GM20000 (cell line): ENCODE measurements around the gene LRCH1.
A peak's percentile ranks its signal among the peaks of the same experiment; 100 is the strongest.

Source experiments
- DNase-seq: peaks from one replicate; pipeline ENCODE4 v3.0.0; 2012; ENCODE audit warnings: low spot score
- CTCF ChIP-seq: IDR thresholded peaks from 2 replicates; pipeline ENCODE4 v1.5.1; 2012; ENCODE audit warnings: mild to moderate bottlenecking, control low read depth; ENCODE audit errors: extremely low read depth, missing control alignments

The LRCH1 gene

DNA sequence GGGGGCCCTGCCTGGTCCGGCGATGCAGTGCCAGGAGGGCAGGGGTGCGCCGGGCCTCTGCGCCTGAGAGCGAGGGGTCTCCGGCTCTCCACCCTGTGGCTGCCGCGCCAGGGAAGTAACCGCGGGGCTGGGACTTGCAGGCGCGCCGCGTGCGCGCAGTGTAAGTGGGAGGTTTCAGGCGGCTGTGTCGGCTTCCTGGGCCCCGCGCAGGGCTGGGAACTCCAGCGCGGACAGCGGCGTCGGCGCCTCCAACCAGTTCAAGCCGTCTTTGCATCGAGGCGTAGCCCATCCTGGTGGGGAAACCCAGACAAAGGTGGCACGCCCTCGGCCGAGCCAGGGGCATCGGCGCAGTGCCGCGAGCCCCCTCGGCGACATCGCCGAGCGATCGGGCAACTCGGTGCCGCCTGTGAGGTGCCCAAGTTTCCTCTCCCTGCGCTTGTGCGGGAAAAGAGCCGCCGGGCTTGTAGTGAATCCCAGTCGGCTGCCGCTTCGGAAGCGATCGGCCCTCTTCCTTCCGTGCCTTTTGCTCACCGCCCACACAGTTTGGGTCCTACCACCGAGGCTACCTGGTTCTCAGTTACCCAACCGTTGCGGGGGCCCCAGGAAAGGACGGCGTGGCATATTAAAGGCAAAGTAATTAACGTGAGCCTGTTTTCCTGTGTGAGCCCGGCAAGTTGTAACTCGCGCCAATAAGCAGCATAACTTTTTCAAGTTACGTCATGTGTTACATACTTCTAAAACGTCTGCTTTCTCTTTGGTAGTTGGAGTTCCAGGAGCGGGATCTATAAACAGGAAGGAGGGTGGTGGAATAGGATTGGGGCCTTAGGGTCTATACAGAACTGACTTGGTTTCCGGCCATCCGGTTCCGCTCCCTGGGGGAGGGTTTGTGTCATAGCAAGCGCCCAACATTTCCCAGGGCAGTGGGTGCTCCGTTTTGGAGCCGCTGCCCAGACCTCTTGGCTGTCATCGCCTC is 1.2 kb downstream of the LRCH1 start:
- DNase-seq, result peak; percentile 75
- TF ChIP-seq CTCF, result no peak

DNA sequence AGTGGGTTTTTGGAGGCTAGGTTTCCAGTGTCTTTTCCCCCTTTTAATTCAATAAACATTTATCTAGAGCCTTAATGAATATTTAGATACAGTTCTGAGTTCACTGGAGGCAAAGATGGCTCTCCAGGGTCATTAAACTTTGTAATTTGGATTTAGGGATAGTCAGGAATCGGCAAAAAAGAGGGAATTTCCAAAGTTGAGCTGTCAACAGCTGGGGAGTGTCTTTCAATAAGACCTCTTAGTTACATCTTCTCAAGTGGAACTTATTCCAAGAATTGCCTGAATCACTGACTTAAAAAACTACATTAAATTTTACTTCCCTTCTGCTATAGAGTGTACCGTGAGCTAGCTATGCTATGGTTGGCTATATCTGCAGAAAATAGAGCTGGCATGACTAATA is 2.0 kb downstream of the LRCH1 start:
- no peak for TF ChIP-seq CTCF
- DNase-seq, result no peak

DNA sequence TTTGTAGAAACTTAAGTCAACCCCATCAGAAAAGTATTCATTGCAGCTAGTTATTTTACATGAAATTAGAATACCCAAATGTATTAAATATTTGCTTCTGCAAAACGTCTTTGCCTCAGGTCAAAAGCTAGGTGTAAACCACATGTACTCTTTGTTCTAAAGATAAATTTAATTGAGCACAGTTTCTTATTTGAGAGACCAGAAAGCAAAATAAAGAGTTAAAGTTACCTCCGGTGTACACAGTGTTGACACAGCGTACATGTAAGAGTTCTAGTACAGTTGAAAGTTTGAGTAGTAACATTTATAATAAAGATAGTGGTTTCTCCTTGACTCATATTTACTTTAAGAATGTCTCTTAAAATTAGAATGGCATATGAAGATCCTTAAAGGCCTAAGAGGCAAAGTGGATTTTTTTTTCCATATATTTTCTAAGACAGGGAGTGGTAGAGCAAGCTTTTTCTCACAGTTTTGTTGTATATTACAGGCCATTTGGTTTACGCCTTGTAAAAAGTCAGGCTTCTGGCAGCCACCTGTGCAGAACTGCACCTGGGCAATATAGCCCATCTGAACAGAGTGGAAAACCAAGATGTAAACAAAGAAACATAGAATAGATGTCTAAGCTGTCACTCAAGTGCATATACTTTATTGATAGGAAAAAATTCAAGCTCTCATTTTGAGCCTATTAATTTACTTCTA is 2.9 kb downstream of the LRCH1 start:
- no peak for DNase-seq
- no peak for TF ChIP-seq CTCF

- DNase-seq, result no peak
- no peak for TF ChIP-seq CTCF
These were observed 3.4 kb downstream of the LRCH1 start for GRCh38 chr13:46556418-46556779.

GRCh38 chr13:46559272-46559805 is 6.4 kb downstream of the LRCH1 start:
- no peak for DNase-seq
- TF ChIP-seq CTCF, result no peak

GRCh38 chr13:46560778-46561177 is 7.8 kb downstream of the LRCH1 start:
- no peak for TF ChIP-seq CTCF

DNA sequence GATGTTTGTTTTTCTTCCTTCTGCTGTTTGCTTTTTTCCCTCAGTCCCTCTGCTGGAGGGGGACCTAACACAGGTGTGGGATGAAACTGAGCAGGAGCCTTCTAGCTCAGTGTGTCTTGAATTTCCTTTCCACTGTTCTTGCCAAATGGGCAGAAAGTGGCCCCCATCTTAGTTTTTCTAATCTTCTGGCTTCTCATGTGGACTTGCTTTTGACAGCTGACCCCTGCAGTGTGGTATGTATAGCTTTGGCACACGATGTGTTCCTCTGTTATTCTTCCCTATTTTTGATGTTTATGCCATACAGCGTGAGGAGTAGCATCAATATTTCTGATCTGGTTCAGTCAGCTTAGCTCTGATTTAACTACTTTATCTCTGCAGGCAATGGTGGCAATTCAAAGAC is 8.3 kb downstream of the LRCH1 start:
- DNase-seq, result no peak
- TF ChIP-seq CTCF, result no peak

More at GRCh38 chr13:46560778-46561177, 7.8 kb downstream of the LRCH1 start:
- no peak for DNase-seq
